ENCODE measurements around the gene RIPOR3.
A peak's percentile ranks its signal among the peaks of the same experiment; 100 is the strongest.
"Not testable (repeated sequence)": the region's sequence is repeated elsewhere in the genome, so short reads cannot be mapped to it uniquely, and the experiment has no call there.

RIPOR3 gene

DNA sequence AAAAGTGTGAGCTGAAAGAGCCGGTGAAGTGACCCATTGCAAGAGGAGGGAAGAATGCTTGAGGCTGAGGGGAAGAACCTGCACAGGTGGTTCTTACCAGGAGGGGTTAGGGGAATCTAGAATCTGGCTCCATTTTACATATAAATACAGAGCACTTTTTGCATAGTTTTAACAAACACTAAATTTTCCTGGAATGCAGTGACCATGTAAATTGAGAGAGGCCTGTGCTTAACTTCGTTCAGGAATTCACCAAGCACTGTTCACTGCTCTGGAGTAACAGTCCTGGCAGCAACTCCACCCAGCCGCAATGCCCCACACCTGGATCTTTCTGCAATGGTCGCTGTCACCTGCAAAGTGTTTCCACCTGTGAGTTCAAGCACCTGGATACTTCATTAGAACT, 13.2 kb upstream of the RIPOR3 start:
- DNase-seq (ENCODE audit: low spot score), result no peak

DNA sequence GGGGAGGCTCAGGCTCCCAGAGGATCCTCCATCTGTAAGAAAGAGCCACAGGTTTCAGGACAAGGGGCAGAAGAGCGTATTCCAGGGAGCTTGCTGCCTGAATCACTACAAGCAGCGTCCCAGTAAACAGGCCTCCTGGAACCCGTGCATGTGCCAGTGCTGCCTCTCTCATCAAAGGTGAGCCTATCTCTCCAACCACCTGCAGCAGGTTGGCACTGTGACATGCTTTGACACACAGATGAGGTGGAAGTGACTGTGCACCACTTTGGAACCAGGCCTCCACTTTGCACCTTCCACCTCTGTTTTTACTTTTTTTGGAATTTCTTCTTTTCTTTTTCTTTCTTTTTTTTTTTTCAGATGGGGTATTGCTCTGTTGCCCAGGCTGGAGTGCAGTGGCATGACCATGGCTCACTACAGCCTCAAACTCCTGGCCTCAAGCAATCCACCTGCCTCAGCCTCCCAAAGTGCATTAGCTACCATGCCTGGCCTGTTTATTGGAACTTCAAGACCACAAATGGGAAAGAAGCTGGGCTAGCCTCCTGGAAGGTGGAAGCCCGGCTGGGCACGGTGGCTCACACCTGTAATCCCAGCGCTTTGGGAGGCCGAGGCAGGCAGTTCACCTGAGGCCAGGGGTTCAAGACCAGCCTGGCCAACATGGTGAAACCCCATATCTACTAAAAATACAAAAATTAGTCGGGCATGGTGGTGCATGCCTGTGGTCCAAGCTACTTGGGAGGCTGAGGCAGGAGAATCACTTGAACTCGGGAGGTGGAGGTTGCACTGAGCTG, 12.5 kb upstream of the RIPOR3 start:
- not testable (repeated sequence) for DNase-seq (ENCODE audit: low spot score)

DNA sequence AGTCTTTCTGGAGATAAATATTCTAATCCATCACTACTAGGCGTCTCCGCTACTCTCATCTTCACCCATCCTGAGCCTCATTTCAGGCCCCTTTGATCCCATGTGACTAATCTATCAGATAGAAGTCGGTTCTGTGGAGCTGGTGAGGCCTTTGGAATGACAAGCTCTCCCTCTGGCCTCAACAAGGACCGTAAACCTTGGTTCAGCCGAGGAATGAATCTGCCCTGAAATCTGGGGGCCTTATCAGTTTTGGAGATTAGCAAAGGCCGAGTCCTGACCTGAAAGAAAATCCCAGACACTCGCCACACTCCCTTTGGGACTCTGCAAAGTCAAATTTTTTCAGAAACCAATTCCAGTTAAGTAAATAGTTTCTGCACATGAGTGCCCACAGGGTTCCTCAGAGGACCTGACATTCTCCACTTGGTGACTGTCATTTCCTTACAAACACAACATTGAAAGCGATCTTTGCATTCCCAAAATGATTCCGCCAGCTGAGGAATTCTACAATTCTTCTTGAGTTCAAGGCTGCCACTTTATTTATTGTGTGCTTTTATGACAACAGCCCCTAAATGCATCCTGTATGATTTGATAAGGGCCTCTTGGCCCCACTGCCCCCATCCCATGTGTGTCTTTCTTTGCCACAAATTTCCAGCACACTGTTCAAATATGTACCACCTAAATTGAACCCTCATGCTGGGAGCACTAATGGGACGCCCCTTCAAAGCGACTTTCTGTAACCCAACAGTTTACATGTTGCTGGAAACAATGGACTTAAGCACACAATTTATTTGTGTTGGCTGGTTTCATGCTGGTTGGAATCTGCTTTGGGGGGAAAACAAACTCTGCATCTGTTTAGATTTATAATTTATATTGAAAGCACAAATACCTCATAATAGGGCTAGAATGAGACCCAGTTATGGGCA, 10.0 kb upstream of the RIPOR3 start:
- no peak for DNase-seq (ENCODE audit: low spot score)

DNA sequence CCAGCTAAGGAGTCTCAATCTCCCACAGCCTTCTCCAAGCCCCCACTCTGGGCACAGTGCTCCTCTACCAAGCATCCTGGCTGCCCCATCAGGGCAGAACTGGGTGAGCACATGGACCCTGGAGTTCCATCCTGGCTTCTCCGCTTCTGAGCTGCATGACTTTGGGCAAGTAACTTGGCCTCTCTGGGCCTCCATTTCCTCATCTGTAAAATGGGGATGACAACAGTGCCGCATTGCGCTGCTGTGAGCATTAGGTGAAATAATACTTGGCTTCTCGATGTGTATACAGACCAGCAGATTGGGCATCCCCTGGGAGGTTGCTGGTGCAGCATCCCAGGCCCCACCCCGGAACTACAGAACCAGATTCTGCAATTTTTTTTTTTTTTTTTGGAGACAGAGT, 8.3 kb upstream of the RIPOR3 start:
- DNase-seq (ENCODE audit: low spot score), result no peak

DNA sequence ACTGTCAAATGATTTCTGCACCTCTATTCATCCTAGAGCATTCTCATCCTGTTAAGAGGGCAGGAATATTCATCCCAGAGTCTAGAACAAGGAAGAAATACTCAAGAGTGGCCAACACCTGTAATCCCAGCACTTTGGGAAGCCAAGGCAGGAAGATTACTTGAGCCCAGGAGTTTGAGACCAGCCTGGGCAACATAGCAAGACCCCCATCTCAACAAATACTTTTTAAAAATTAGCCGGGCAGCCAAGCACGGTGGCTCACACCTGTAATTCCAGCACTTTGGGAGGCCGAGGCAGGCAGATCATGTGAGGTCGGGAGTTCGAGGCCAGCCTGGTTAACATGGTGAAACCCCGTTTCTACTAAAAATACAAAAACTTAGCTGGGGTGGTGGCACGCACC, 6.9 kb upstream of the RIPOR3 start:
- DNase-seq (ENCODE audit: low spot score), result not testable (repeated sequence)

DNA sequence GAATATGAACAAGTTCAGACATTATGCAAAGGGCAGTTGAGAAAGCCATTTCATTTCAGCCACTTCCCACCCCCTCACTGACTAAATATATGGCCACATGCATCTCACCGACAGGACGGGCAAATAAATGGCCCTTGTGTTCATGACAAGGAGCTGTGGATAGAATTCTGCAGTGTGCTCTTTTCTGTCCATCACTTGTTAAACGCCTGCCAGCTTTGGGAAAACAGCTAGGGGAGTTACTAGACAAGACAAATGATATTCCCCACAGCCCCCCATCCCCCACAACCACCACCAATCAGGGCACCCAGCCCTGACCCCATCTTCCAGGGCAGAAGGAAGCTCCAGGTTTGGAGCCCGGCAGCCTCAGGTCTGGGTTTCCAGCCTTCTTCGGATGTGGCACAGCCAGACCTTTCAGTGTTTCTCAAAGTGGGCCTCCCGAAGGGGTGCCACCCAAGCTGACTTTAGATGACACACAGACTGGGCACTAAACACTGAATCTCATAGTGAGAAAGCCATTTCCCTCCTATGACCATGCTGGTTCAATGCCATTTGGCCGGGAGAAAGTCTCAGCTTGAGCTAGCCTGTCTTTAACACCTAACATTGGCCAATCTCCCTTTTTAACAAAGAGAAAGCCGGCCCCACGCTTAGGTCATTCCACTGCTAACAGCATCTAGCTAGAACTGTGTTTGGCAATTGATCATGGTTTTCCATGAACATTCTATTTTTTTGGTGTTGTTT, 4.0 kb upstream of the RIPOR3 start:
- DNase-seq (ENCODE audit: low spot score), result no peak

DNA sequence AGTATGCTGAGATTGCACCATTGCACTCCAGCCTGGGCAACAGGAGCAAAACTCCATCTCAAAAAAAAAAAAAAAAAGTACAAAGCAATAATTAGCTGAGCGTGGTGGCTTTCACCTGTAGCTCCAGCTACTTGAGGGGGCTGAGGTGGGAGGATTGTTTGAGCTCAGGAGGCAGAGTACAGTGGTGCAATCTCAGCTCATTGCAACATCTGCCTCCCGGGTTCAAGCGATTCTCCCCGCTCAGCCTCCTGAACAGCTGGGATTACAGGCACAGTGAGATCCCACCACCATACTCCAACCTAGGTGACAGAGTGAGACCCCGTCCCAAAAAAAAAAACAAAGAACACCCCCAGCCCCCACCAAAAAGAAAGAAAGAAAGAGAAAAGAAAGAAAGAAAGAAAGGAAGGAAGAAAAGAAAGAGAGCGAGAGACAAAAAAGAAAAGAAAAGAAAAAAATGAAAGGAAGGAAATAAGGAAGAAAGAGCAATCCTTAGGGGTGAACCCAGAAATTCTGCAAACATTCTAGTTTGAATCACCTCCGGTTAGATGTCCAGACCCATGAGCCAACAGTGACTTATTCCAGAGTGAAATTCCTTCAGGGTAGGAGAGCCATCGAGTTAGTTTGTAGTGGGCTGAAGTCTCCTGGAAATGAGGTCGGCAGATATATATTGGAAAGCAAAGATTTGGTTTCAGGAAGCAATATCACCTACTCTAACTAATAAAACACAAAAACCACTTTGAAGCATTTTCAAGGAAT, 3.2 kb upstream of the RIPOR3 start:
- DNase-seq (ENCODE audit: low spot score), result peak; percentile 31

DNA sequence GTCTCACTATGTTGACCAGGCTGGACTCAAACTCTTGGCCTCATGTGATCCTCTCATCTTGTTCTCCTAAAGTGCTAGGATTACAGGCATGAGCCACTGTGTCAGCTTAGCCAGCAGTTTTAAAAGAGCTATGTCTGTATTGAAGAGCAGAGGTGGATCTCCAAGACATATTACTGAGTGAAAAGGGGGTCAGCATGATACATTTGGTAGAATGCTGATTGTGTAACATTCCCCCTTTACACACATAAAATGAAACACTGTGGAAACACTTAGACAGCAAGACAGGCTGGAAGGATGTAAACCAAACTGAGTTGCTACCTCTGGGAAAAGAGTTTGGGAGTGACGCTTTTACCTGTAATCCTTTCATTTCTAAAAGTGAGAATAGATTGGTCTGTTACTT, 1.7 kb upstream of the RIPOR3 start:
- DNase-seq (ENCODE audit: low spot score), result no peak

DNA sequence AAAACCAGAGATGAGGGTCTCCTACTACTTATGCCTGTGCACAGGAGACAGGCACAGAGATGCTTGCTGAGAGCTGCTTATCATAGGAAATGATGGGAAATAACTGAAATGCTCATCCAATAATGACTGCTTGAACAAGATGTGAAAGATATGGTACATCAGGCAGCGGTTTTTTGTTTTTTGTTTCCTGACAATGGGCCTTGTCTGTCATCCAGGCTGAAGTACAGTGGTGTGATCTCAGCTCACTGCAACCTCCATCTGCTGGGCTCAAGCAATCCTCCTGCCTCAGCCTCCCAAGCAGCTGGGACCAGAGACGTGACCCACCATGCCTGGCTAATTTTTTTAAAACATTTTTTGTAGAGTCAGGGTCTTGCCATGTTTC, 1.2 kb upstream of the RIPOR3 start:
- DNase-seq (ENCODE audit: low spot score), result no peak

DNA sequence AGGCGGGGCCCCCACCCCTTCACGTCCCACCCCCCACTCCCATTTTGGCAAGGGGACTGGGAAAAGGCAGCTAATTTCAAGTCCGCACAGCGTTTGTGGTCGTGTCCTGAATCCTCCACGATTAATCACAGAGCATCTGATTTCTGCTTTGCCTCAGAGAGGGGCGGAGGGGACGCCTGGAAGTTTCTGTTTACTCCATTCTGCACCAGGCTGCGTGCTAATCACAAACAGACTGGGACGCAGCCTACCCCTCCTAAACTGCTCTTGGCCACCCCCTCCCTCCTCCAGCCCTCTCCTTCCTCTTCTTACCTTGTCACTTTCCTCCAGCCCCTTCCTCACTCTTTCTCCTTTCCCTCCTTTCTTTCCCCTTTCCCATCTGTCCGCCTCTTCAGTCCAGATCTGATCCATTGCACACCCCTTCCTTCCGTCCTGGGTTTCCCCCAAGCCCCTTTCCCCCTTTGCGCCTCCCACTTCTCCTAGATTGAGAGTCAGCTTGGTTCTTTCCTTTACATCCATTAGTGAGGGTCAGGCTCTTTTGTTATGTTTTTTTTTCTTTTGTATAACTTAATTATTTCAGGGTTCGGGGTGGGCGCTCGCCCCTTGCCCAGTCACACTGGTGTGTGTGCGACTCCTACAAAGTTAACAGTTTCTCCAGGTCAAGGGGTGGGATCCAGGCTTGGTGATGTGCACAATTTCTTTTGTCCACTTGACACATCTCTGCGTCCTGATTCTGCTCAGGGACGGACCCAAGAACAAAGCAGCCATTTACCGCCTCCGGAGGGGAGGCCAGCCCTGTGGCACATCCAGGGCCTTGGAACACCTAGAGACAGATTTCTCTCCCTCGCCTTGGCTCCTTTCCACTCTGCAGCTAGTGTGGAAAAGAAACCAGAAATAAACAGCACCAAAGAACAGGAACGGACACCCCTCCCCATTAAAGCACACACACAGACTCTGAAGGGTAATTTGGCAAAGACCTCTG, 520 bp upstream of the RIPOR3 start:
- no peak for DNase-seq (ENCODE audit: low spot score)

DNA sequence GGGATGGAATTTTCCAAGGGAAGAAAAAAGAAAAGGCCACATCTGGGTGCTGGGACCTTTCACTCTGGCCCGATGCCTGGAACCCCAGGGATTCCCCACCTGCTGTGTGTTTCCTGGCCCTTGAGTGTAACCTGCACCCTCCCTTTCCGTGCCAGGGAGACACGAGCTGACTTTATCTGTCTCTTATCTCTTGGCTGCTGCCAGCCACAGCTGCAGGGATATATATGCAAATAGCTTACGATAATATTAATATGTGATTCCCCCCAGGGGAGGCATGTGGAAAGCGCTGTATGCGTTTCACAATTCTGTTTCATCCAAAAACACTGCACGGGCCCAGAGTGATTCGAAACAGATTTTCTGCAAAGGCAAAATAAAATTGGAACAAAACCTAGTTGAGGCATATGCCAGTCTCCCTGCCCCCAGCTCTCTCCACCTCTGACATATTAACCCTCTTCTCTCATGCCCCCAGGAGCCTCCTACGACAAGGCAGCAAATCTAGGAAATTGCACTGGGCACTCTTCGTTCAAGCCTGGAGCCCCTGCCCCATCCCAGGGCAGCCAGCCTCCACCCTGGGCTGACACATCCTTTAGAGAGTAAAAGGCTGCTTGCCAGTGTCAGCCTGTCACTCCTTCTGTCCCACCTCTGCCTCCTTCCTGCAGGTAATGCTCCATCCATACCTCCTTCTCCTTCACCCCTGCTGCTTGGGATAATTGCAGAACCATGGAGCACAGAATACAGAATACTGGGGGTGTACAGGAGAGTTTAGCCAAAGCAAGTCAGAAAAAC, 1.3 kb downstream of the RIPOR3 start:
- DNase-seq (ENCODE audit: low spot score), result no peak

DNA sequence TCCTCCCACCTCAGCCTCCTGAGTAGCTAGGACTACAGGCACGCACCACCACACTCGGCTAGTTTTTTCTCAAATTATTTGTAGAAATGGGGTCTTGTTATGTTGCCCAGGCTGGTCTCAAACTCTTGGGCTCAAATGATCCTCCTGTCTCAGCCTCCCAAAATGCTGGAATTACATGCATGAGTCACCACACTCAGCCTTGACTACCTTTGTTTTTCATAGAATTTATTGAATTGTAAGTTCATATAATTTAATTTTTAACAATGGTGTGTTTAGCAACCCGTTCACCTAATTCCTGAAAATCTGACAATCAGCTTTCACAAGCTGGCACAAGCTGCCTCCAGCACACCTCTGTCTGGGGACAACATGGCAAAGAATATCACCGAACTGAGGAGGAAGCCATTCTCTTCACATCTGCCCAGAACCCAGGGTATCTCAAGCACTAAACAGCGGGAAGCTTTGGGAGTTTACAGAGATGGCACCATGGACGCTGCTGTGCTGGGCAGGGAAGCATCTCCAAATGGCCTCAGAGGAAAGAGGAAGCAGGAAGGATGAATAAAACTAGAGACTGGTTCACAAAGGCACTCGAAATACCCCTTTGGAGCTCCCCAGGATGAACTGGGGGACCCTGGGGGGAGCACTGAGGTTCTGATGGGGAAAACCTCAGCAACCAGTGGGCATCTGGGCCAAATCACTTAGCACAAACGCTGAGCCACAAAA, 2.9 kb downstream of the RIPOR3 start:
- DNase-seq (ENCODE audit: low spot score), result no peak

DNA sequence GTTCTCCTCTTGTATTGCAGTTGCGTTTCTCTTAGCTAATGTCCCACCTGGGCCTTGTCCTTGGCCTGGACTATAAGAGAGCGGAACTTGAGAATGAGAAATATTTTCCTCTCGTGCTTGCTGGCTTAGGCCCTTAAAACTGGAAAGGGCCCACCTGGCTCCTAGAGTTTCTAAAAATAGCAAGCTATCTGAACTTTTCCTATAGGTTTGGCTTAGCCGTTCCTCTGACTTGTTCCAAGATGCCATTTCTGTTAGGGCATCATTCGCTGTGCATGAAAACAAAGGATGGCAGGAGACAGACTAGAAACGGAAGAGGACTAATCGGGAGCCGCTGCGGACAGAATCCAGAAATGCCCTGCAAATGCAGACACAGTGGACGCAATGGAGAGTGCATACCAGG, 4.5 kb downstream of the RIPOR3 start:
- no peak for DNase-seq (ENCODE audit: low spot score)

DNA sequence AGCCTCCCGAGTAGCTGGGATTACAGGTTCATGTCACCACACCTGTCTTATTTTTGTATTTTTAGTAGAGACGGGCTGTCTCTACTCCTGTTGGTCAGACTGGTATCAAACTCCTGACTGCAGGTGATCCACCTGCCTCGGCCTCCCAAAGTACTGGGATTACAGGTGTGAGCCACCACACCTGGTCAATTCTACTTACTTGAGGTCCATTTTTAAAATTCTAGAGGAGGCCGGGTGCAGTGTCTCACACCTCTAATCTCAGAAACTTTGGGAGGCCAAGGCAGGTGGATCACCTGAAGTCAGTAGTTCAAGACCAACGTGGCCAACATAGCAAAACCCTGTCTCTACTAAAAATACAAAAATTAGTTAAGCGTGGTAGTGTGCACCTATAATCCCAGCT, 7.8 kb downstream of the RIPOR3 start:
- no peak for DNase-seq (ENCODE audit: low spot score)

DNA sequence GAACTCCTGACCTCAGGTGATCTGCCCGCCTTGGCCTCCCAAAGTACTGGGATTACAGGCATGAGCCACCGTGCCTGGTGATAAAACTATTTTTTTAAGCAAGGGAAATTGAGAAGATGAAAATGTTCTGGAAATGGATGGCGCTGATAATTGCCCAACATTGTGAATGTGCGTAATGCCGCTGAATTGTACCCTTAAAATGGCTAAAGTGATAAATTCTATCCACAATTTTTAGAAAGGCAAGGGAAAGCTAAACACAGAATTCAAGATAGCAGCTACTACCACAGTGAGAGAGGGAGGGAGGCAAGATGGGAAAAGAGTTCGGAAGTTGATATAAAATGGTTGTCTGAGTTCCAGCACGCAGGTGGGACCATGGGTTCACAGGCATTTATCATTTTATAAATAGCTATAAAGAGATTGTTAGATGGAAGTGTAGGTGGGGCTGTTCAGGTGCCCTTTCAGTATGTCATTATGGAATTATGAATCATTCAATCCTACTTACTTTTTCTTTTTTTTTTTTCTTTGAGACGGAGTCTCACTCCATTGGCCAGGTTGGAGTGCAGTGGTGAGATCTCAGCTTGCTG, 8.3 kb downstream of the RIPOR3 start:
- DNase-seq (ENCODE audit: low spot score), result no peak

DNA sequence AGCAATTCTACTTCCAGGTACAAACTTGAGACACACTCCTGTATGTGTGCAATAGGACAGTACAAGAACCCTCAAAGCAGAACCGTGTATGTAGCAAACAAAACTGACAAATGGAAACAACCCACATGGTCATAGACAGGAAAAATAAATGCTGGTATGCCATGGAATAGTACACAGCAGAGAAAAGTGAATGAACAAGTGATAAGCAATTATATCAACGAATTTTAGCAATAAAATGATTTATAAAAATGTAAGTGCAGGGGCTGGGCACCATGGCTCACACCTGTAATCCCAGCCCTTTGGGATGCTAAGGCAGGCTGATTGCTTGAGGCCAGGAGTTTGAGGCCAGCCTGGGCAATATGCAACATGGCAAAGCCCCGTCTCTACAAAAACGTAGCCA, 9.3 kb downstream of the RIPOR3 start:
- no peak for DNase-seq (ENCODE audit: low spot score)

DNA sequence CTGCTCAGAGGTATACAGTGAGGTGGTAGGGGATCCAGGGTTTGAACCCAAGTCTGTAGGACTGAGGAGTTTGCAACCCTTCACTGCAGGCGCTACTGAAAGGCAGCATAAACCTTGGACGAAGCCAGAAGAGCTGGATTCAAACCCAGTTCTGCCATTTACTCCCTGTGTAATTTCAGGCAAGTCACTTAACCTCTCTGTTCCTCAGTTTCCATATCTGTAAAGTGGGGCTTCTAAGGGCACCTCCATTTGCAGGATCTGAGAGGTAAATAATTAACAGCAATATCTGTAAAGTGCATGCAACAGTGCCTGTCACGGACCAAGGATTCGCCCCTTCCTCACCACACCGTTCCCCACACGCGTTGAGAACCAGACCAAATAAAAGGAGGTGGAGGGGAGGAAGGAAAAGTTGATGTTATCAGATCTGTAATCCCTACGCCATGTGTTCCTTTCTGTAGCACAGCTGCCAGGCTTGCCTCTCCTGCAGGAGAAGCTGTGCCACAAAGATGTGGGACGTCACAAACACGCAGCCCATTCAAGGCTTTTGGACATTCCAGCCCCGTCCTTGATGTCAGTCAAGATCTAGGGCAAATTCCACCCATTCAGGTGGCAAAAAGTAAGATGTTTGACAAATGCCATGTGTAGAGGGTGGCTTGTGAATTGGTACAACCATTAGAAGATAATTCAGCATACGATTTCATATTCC, 9.8 kb downstream of the RIPOR3 start:
- no peak for DNase-seq (ENCODE audit: low spot score)

Data from putamen (tissue), 1 donor.